ENCODE results near the gene SLC30A3. TPM values are rescaled to one million over a fixed set of nuclear protein-coding genes. Genes with fewer than 3 reads are reported as not detected.
"Not testable (repeated sequence)": the region's sequence is repeated elsewhere in the genome, so short reads cannot be mapped to it uniquely, and the experiment has no call there.

SLC30A3 gene
- polyA plus RNA-seq, 1 donor from 2014 or later, result not detected

DNA sequence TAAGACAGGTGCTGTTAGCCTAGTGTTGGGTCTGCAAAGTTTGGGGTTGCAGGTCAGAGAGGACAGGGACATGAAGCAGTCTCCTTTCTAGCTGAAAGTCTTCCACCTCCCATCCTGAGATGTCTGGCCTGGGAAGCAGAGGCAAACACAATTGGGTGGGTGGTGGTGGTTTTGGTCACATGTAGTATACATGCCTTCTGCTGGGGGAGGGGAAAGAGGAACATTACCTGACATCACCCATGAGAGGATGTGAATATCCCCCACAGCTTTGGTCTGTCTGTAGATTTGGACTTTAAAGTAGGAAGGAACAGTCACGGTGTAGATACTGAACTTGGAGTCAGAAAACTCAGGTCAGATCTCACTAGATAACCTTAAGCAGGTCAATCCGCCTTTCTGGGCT is 7.8 kb upstream of the SLC30A3 start:
- Histone ChIP-seq H3K27ac (ENCODE audit: low read length) (no peak overlapping the region), H3F3A (ENCODE audit: insufficient read depth, low read length, poor library complexity, severe bottlenecking) (no peaks in the 10 kb centered on the region), H3K9ac (ENCODE audit: low read length) (no peak overlapping the region), H4K20me1 (ENCODE audit: insufficient read depth) (no peaks in the 10 kb centered on the region), H3K4me2 (ENCODE audit: low read length) (no peak overlapping the region), H3K9me3 (ENCODE audit: low read length) (no peaks in the 10 kb centered on the region), H3K79me2 (replicated peaks; ENCODE audit: insufficient read depth, low read length) (no peaks in the 10 kb centered on the region), H3K4me3 (ENCODE audit: low read length) (no peak overlapping the region), H3K36me3 (ENCODE audit: insufficient read depth, low read length) (no peaks in the 10 kb centered on the region), H3K9me2 (ENCODE audit: insufficient read depth, low read length) (no peaks in the 10 kb centered on the region), H3K27me3 (ENCODE audit: insufficient read depth, low read depth, low read length) (peaks cover 24% of the 10 kb centered on the region), H2AFZ (ENCODE audit: low read depth, low read length) (no peak overlapping the region)
- no peak for TF ChIP-seq TAF1 (IDR thresholded peaks at IDR 0.05; ENCODE audit: low read depth)
- TF ChIP-seq, protein P1, sequence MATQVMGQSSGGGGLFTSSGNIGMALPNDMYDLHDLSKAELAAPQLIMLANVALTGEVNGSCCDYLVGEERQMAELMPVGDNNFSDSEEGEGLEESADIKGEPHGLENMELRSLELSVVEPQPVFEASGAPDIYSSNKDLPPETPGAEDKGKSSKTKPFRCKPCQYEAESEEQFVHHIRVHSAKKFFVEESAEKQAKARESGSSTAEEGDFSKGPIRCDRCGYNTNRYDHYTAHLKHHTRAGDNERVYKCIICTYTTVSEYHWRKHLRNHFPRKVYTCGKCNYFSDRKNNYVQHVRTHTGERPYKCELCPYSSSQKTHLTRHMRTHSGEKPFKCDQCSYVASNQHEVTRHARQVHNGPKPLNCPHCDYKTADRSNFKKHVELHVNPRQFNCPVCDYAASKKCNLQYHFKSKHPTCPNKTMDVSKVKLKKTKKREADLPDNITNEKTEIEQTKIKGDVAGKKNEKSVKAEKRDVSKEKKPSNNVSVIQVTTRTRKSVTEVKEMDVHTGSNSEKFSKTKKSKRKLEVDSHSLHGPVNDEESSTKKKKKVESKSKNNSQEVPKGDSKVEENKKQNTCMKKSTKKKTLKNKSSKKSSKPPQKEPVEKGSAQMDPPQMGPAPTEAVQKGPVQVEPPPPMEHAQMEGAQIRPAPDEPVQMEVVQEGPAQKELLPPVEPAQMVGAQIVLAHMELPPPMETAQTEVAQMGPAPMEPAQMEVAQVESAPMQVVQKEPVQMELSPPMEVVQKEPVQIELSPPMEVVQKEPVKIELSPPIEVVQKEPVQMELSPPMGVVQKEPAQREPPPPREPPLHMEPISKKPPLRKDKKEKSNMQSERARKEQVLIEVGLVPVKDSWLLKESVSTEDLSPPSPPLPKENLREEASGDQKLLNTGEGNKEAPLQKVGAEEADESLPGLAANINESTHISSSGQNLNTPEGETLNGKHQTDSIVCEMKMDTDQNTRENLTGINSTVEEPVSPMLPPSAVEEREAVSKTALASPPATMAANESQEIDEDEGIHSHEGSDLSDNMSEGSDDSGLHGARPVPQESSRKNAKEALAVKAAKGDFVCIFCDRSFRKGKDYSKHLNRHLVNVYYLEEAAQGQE (IDR thresholded peaks at IDR 0.05; ENCODE audit: borderline replicate concordance), result no peak
- TF ChIP-seq EP300 (conservative IDR thresholded peaks at IDR 0.05; ENCODE audit: poor library complexity, severe bottlenecking), result no peak
- no peak for TF ChIP-seq EZH2 (IDR thresholded peaks at IDR 0.05; ENCODE audit: borderline replicate concordance, insufficient read depth, low read length, poor library complexity, severe bottlenecking)
- TF ChIP-seq MXI1 (conservative IDR thresholded peaks at IDR 0.05; ENCODE audit: poor library complexity, severe bottlenecking), result no peak
- TF ChIP-seq SMC3 (conservative IDR thresholded peaks at IDR 0.05; ENCODE audit: poor library complexity), result no peak
- TF ChIP-seq POLR2AphosphoS5 (IDR thresholded peaks at IDR 0.05), result no peak
- TF ChIP-seq, protein P2, sequence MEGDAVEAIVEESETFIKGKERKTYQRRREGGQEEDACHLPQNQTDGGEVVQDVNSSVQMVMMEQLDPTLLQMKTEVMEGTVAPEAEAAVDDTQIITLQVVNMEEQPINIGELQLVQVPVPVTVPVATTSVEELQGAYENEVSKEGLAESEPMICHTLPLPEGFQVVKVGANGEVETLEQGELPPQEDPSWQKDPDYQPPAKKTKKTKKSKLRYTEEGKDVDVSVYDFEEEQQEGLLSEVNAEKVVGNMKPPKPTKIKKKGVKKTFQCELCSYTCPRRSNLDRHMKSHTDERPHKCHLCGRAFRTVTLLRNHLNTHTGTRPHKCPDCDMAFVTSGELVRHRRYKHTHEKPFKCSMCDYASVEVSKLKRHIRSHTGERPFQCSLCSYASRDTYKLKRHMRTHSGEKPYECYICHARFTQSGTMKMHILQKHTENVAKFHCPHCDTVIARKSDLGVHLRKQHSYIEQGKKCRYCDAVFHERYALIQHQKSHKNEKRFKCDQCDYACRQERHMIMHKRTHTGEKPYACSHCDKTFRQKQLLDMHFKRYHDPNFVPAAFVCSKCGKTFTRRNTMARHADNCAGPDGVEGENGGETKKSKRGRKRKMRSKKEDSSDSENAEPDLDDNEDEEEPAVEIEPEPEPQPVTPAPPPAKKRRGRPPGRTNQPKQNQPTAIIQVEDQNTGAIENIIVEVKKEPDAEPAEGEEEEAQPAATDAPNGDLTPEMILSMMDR (IDR thresholded peaks at IDR 0.05; ENCODE audit: poor library complexity, severe bottlenecking), result no peak
- no peak for TF ChIP-seq RAD21 (conservative IDR thresholded peaks at IDR 0.05)

DNA sequence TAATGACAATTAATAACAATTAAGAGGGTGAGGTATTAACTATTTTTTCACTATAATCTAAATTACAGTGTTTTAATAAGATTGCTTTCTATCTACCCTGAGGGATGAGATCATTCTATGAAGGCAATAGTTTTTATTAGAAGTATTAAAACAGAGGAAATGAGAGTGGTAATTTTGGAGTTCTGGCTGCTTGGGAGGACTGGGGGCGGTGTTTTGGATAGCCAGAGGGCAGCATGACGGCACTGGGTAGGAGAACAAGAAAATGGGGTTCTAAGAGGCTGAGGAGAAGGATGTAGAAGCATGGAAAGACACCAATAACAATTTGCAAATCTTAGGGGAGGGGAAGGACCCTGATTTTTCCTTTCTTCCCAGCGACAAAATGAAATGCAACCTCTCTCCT is 7.3 kb upstream of the SLC30A3 start:
- no peak overlapping the region for H3K4me2 ChIP-seq (ENCODE audit: low read length)
- no peak overlapping the region for H3K4me3 ChIP-seq (ENCODE audit: low read length)
- TF ChIP-seq MXI1 (conservative IDR thresholded peaks at IDR 0.05; ENCODE audit: poor library complexity, severe bottlenecking) (no peak), EZH2 (IDR thresholded peaks at IDR 0.05; ENCODE audit: borderline replicate concordance, insufficient read depth, low read length, poor library complexity, severe bottlenecking) (no peak), TAF1 (IDR thresholded peaks at IDR 0.05; ENCODE audit: low read depth) (no peak), RAD21 (conservative IDR thresholded peaks at IDR 0.05) (no peak), SMC3 (conservative IDR thresholded peaks at IDR 0.05; ENCODE audit: poor library complexity) (no peak), EP300 (conservative IDR thresholded peaks at IDR 0.05; ENCODE audit: poor library complexity, severe bottlenecking) (no peak), POLR2AphosphoS5 (IDR thresholded peaks at IDR 0.05) (no peak)
- TF ChIP-seq, protein P2 (IDR thresholded peaks at IDR 0.05; ENCODE audit: poor library complexity, severe bottlenecking), result no peak
- TF ChIP-seq, protein P1 (IDR thresholded peaks at IDR 0.05; ENCODE audit: borderline replicate concordance), result no peak
- no peaks in the 10 kb centered on the region for H3K79me2 ChIP-seq (replicated peaks; ENCODE audit: insufficient read depth, low read length)
- no peak overlapping the region for H2AFZ ChIP-seq (ENCODE audit: low read depth, low read length)
- H3K9me2 ChIP-seq (ENCODE audit: insufficient read depth, low read length), result no peaks in the 10 kb centered on the region
- H3F3A ChIP-seq (ENCODE audit: insufficient read depth, low read length, poor library complexity, severe bottlenecking), result no peaks in the 10 kb centered on the region
- H3K27me3 ChIP-seq (ENCODE audit: insufficient read depth, low read depth, low read length), result peaks cover 29% of the 10 kb centered on the region
- no peaks in the 10 kb centered on the region for H4K20me1 ChIP-seq (ENCODE audit: insufficient read depth)
- no peak overlapping the region for H3K27ac ChIP-seq (ENCODE audit: low read length)
- no peaks in the 10 kb centered on the region for H3K36me3 ChIP-seq (ENCODE audit: insufficient read depth, low read length)
- H3K9ac ChIP-seq (ENCODE audit: low read length), result no peak overlapping the region
- H3K9me3 ChIP-seq (ENCODE audit: low read length), result no peaks in the 10 kb centered on the region

DNA sequence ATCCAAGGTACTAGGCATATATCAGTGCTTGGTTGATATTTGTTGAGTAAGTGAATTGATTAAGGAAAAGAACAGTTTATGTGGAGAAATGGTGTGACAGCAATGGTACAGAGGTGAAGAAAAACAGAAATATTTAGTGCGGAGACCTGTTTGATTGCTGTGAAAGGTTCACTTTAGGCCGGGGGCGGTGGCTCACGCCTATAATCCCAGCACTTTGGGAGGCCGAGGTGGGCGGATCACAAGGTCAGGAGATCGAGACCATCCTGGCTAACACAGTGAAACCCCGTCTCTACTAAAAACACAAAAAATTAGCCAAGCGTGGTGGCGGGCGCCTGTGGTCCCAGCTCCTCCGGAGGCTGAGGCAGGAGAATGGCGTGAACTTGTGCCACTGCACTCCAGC is 5.4 kb upstream of the SLC30A3 start:
- not testable (repeated sequence) for H3F3A ChIP-seq (ENCODE audit: insufficient read depth, low read length, poor library complexity, severe bottlenecking); H3K9me2 ChIP-seq (ENCODE audit: insufficient read depth, low read length); H3K79me2 ChIP-seq (replicated peaks; ENCODE audit: insufficient read depth, low read length); H3K36me3 ChIP-seq (ENCODE audit: insufficient read depth, low read length); H3K9ac ChIP-seq (ENCODE audit: low read length); H3K9me3 ChIP-seq (ENCODE audit: low read length); H4K20me1 ChIP-seq (ENCODE audit: insufficient read depth); H3K27ac ChIP-seq (ENCODE audit: low read length); H2AFZ ChIP-seq (ENCODE audit: low read depth, low read length); H3K4me2 ChIP-seq (ENCODE audit: low read length); H3K4me3 ChIP-seq (ENCODE audit: low read length)
- H3K27me3 ChIP-seq (ENCODE audit: insufficient read depth, low read depth, low read length), result peaks cover 48% of the 10 kb centered on the region

Measured in neural cell (in vitro differentiated cells).